NCI-H1417 (cell line): ENCODE measurements around the gene EPC1.
"Not testable (repeated sequence)": the region's sequence is repeated elsewhere in the genome, so short reads cannot be mapped to it uniquely, and the experiment has no call there.

ENCODE experiments used
- DNase-seq, 3 experiments: peaks; one replicate each; lab custom pipeline; 2025; lab: John Stamatoyannopoulos, UW

Gene EPC1

GRCh38 chr10:32372000-32372875 is 25.3 kb upstream of the EPC1 start:
- DNase-seq: no peak

GRCh38 chr10:32371101-32371500 is 24.1 kb upstream of the EPC1 start:
- no peak for DNase-seq

- DNase-seq: peak; percentile 13 to 63 (median 25)
Measured at GRCh38 chr10:32367793-32368453, 21.0 kb upstream of the EPC1 start.

- DNase-seq: no peak
Measured at GRCh38 chr10:32366588-32366987, 19.6 kb upstream of the EPC1 start.

DNA sequence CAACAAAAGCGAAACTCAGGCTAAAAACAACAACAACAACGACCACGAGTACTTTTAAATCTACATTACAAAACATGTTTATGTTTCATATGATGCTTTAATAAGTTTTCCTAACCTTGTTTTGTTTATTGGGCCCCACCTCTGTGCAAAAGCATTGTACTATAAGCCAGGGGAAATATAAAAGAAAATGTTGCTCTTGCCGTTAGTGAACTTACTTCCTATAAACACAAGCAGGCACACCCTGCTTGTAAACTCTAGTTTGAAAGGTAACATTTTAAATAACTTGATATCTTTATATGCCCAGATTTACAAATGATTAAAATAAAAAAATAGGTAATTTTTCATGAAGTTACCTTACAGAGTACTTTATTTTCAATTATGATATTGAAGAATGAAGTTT is 19.2 kb upstream of the EPC1 start:
- DNase-seq: no peak

DNA sequence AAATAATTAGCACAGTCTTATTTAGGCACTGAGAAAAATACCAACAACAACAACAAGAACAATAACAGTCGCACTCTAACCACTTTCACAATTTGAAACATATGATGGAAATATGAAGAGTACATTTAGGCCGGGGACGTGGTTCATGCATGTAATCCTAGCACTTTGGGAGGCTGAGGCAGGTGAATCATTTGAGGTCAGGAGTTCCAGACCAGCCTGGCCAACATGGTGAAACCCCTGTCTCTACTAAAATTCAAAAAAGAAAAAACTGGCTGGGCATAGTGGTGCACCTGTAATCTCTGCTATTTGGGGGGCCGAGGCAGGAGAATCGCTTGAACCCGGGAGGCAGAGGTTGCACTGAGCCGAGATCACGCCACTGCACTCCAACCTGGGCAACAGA is 18.4 kb upstream of the EPC1 start:
- not testable (repeated sequence) for DNase-seq

- DNase-seq: no peak
Measured at GRCh38 chr10:32362571-32362970, 15.6 kb upstream of the EPC1 start.

DNA sequence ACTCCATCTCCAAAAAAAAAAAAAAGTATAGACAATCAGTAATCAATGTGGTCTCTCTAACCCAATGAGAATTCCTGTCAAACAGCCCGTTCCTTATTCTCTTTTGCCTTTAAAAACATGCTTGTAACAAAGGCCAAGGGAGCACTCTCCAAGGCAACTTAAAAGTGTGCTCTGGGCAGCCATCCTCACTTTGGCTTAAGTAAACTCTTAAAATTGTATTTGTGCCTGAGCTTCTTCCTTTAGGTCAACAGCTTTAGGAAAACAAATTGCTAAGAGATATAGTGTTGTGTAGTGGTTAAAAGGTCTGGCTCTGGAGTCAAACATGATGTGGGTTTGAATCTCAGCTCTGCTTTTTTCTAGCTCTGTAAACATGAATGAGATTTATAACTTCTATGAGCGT is 13.9 kb upstream of the EPC1 start:
- no peak for DNase-seq

- no peak for DNase-seq
Measured at GRCh38 chr10:32360241-32360640, 13.3 kb upstream of the EPC1 start.

GRCh38 chr10:32357056-32357735 is 10.2 kb upstream of the EPC1 start:
- no peak for DNase-seq

- DNase-seq: not testable (repeated sequence)
Measured at GRCh38 chr10:32354690-32355089, 7.7 kb upstream of the EPC1 start.

GRCh38 chr10:32350811-32351350 is 3.9 kb upstream of the EPC1 start:
- DNase-seq: no peak

GRCh38 chr10:32349968-32350738 is 3.2 kb upstream of the EPC1 start:
- DNase-seq: no peak

DNA sequence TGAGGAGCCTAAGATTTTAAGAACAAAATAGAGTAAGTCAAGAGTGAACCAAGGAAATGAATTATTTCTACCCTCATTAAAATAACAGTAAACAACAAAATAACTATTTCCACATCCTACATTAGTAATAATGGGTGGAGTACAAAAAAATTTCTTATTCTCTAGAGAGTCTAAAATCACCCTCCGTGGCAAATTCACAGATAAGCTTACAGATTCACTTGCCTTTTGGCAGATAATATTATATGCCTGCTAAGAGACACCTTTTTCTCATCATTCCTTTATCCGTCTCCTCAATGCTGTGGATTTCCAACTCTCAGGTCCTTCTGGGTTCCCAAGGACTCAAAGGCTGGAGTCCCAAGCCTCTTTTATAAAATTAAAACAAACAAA is 2.2 kb upstream of the EPC1 start:
- DNase-seq: no peak

GRCh38 chr10:32348297-32349198 is 1.6 kb upstream of the EPC1 start:
- peak in 1 of 3 experiments; percentile 21 for DNase-seq

GRCh38 chr10:32347363-32348022 is 535 bp upstream of the EPC1 start:
- no peak for DNase-seq

DNA sequence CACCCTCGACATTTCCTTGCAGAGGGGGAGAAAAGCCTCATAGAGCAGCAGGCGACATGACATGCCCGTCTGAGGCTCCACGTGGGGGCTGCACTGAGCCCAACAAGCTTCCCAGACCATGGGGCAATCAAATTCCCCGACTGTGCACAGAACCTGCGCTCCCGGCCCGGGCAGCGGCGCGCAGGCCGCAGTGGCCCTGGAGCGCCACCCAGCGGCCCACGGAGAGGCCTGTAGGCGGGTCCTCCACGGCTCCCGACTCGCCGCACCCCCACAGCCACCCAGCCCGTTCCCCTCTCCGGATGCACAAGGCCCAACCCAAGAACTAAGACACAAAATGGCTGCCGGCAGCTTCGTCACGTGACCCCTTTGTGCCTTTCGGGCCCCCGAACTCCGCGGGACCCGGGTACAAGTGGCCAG is 816 bp downstream of the EPC1 start:
- DNase-seq: peak; percentile 83 to 93 (median 90)

DNA sequence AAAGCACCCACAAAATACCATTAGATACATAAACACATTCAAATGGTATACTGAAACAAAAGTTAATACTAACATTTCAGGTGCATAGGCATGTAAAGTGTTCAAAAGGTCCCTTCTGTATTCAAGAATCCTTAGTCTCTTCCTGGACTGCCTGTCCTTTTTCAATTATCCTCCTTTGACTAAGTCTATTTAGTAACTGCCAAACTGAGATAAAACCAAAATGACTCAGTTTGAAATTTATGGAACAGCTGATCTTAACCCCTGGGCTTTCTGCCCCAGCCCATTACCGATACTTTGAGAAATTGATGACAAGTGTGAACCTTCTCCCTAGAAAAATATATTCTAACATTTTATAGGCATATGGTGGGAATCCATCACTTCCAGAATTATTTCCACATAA is 5.4 kb downstream of the EPC1 start:
- no peak for DNase-seq

DNA sequence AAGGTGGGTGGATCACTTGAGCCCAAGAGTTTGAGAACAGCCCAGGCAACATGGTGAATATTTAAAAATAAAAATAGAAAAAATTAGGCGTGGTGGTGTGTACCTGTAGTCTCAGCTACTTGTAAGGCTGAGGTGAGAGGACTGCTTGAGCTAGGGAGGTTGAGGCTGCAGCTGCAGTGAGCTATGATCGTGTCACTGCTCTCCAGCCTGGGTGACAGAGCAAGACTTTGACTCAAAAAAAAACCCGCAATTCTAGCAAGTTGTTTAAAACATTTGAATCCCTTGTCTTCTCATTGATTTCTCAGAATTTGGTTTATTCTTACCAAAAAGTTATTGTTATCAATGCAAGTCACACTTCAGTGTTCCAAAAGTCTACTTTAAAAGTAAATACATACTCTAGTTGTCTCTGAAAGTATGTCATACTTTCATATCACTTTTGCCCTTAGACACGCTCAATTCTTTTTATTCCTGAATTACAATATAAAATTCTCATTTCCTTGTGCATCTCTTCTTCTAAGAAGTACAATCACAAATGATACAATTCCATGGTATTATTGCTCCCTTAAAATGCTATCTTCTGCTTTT is 6.3 kb downstream of the EPC1 start:
- DNase-seq: no peak

DNA sequence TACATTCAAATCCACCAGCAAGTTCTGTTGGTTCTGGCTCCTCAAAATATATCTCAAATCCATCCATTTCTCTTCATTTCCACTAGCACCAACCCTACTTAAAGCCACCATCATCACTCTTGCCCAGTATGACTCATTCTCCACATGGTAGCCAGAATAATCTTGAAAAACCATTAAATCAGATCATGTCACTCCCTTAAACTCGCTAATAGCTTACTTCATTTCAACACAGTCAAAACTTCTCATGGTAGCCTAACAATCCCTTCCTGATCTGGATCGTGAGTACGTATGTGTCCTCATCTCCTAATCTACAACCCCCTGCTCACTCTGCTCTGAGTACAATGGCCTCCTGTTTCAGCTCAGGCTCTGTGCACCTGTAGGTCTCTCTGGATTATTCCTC is 8.7 kb downstream of the EPC1 start:
- no peak for DNase-seq
